Renal pelvis (tissue), 4 donors: ENCODE measurements around the gene STUM. TPM values are rescaled to one million over a fixed set of nuclear protein-coding genes. Genes with fewer than 3 reads are reported as not detected.
"Not testable (repeated sequence)": the region's sequence is repeated elsewhere in the genome, so short reads cannot be mapped to it uniquely, and the experiment has no call there.

Experiments used
- DNase-seq: peaks from one replicate; pipeline ENCODE4 v3.0.0-alpha.2; 2013
- polyA plus RNA-seq, 3 donors: library from polyadenylated mRNA; unstranded; fragments of 120-200 nt; gene quantifications; one replicate each; pipeline ENCODE4 v1.2.1, GENCODE V29; 2013; ENCODE audit not compliant: insufficient read length in 3 of 3

The STUM gene
- polyA plus RNA-seq, 3 donors, result 1.7 to 2.3 (median 1.8) TPM

DNA sequence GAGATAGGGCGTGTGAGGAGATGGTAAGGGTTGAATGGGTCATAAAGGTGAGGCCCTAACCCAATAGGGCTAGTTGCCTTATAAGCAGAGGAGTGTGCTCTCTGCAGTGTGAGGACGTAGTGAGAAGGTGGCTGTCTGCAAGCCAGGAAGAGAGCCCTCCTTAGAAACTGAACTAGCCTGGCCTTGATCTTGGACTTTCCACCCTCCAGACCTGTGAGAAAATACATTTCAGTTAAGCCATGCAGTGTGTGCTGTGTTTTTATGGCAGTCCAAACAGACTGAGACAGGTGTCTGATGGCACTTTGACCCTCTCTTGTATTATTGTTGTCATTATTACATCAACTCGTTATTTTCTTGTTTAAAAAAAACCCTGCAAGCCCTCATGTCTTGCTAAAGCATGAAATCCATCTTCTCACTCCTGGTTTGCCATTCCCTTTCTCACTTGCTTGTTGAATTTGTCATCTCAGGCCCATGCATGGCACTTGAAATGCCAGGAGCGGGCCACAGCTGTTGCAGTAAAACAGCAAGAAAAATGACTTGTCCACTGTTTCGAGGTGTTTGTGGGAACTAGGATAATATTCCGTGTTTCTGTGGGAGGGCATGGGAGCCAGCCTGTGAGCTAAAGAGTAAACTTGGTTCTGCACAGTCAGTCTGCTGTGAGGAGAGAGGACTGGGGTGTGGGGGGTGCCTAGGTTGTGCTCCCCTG lies 78.6 kb downstream of the STUM start:
- no peak for DNase-seq

DNA sequence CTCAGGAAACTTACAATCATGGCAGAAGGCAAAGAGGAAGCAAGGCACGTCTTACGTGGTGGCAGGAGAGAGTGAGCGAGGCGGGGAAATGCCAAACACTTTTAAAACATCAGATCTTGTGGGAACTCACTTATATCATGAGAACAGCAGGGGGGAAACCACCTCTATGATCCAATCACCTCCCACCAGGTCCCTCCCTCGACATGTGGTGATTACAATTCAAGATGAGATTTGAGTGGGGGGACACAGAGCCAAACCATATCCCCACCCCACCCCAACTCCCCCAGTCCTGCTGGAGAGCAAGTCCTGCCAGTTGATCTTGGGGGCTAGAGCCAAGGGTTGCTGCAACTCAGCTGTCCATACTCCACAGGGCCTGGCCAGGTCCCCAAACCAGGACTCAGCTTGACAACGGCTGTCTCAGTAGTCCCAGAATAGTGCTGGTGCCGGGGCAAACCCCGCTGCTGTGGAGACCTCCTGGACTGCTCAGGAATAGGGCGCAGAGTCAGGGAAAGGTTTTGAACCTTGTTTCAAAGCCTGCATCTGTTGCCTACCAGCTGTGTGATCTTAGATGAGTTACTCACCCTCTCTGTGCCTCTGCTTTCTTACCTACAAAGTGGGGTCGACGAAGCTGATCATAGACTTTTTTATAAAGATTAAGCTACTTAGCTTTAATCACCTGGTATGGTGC lies 79.5 kb downstream of the STUM start:
- no peak for DNase-seq

DNA sequence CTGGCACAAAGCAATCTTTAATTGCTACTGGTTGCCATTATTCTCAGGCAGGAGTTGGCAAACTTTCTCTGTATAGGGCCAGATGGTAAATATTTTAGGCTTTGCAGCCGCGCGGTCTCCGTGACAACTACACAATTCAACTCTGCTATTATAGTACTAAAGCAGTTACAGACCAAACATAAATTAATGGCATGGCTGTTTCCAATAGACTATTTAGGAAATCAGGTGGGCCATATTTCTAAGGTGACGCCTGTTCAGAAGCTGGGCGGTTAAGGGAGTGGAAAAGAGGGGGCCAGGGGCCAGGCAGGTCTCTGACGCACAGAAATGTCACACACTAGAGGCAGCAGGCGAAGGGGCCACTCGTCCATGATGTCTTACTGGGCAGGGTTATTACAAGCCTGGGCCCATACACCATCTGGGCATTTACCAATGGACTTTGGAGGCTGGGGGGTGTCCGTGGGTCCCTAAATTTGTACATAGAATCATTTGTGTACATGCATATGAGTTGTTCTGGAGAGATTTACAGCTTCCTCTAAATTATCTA lies 80.1 kb downstream of the STUM start:
- DNase-seq, result no peak

DNA sequence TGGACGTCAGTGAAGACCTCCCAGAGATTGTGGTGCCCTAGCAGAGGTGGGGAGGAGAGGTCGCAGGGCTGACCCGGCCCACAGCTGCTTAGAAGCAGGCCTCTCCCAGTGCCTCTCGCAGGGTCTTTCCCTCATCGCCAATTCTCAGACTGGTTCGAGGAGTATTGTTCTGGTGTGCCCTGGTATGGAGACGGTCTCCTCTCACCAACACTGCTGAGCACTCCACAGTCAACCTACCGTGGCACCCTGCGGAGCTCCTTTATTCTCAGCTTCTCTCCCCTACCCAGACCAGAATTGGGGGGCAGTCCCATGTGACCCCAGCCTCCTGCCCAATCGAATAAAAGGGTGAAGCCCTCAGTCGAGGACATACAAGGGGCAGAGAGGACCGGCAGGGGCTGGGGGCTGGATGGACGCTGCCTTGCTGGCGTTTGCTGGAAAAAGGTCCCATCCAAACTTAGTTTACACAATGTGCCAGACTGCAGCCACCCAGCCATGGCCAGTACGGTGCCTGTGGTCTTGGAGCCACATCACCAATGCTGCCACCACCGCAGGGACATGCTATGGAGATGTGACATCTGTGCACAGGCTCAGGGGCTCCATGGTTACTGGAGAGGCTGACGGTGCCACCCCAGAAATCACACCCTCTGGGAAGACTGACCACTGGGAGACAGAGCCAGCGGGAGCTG lies 80.8 kb downstream of the STUM start:
- no peak for DNase-seq

DNA sequence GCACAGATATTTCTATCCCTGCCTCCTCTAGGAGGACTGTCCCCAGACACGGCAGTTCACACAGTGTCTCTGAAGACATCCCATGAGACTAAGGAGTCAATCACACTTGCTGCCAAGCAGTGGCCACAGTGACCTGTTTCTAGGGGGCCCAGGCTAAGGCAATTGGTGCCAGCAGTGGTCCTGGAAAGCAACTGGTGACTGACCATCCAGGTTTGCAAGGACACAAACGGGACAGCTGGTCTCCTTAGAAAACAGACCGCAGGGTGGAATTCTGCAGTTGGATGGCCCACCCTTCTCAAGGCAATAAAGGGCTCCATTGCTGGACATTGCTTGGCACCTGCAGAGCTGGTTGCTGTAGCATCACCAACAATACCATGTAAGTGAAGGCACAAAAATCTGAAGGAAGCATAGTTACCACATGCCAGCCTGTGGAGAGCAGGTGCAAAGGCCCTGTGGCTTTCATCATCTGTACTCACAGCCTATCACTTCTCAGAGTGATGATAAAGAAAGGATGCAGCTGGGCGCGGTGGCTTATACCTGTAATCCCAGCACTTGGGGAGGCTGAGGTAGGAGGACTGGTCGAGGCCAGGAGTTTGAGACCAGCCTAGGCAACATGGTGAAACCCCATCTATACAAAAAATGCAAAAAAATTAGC lies 81.5 kb downstream of the STUM start:
- DNase-seq, result no peak

DNA sequence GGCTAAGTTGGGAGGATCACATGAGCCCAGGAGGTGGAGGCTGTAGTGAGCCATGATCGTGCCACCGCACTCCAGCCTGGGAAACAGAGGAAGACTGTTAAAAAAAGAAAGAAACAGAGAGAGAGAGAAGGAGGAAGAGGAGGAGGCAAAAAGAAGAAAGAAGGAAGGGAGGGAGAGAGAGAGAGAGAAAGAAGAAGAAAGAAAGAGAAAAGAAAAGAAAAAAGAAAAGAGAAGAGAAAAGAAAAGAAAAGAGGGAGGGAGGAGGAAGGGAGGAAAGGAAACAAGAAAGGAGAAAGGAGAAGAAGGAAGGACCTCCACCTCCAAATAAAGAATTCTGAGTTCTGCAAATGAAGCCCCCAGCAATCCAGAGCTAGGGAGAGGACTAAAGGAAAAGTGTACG lies 82.0 kb downstream of the STUM start:
- no peak for DNase-seq

DNA sequence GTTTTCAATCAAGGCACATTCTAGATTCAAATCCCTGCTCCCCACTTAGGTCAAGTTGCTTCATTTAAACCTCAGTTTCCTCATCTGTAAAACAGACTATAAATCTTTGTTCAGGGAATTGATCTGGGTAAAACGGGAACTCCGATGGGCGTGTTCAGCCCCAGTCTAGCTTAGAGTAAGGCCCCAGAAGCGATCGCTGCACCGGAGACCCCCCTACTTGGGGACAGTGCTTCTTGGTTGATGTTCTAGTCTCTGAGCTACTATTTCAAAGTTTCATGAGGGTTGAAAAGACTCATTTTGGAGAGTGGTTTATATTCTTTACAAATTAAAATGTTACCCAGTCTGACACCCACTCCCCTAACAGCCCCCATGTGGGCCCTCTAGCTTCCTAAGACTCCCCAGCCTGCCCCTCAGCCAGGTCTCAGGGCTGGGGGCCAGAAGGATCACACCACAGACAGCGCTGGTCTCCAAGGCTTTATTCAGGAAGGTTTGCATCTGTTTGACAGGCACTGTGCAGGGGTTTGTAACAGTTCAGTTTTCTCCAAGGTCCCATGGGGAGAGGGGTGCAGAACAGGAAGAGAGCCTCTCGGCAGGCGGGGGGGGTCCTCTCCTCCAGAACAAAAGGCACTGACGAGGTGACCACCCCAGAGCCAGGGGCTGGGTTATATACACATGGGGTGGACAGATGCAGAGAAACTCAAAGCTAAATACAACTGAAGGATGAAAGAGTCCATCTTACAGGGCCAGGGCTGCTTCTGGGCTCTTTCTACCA lies 82.9 kb downstream of the STUM start:
- DNase-seq, result no peak

DNA sequence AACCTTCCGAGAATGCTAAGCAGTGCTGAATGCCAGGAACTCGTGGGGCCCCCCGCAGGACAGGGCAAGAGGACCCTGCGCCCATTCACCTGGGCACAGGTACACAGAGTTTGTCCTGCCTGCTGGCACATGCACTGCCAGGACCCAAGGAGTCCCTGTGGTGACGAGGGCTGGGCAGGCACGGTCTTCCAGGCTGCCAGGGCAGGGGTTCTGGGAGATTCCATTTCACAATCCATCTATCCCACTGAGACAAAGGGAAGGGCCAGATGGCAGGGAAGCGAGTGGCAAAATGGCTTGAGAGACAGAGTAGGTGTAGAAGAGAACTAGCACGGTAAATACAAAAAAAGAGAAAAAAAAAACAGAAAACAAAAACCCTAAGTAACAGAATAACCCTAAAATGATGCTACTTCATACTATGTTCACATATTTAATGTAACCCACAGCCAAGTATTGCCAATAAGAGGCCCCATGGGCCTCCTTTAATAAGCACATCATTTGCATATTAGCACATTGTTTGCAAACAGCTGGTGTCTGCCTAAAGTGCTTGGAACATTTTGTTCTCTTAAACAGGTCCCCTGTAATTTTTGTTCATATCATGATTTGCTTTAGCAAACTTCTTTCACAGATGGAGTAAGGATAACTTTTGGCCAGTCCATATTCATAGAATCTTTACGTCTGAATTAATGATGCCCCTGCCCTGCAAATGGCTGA lies 83.8 kb downstream of the STUM start:
- DNase-seq, result no peak

DNA sequence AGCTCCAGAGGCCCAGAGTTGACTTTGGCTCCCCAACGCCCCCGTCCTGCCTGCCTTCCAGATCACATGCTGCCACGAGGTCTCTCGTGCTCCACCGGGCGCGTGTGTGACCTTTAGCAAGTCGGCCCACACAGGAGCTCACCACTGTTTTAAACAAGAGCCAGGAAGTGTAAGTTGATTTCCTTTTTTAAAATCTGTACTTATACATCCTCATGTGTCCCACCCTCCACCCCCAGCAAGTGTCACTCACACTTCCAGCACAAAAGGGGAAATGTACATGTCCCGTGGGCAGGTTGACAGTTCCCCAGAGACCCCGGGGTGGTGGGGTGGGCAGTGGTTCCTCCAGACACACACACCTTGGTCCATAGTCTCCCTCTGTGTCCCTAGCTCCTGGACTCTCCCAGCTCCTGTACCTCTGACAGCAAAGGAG lies 84.4 kb downstream of the STUM start:
- no peak for DNase-seq

DNA sequence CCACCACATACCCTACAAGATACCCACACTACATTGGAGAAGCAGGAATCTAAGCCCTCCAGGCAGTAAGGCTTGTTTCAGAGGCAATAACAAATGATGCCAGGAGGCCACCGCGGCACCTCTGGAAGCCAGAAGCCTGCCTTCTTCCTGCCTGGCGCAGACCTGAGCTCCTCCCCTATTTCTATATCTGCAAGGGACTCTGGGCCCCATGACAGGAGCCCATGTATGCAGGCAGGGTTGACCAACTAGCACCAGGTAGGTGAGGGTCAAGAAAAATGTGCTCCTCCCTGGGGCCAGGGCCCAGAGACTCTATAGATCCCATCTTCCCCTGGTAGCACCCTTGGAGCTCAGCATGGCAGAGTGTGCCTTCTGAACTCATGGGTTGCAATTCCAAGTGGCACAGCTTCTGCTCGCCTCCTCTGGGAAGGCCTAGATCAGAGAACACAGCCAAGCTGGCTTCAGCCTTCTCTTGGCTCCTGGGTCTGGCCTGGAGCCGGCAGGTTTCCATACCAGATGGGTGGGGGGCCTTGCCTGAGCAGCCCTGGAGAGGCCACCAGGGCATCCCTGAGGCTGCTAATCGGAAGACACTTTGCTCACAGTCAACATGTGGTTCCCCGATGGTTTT lies 85.1 kb downstream of the STUM start:
- DNase-seq, result no peak

DNA sequence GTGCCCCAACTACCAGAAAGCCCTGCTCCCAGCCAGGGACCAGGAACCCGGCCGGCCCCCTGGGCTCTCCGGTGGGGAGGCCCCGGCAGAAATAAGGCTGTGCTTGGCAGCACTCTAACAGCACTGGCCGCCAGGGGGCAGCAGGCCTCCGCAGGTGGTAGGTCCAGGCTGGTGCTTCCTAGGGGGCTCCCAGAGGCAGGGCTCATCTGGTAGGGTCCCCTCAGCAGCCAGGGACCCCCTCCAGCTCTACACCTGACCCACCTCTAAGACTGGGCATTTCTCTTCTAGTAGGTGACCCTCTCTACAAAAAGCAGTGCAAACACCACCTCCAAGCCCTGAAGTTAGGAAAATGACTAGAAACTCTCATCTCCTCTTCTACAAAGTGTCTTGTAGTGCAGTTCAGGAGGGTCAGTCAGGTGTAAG lies 85.6 kb downstream of the STUM start:
- DNase-seq, result no peak

DNA sequence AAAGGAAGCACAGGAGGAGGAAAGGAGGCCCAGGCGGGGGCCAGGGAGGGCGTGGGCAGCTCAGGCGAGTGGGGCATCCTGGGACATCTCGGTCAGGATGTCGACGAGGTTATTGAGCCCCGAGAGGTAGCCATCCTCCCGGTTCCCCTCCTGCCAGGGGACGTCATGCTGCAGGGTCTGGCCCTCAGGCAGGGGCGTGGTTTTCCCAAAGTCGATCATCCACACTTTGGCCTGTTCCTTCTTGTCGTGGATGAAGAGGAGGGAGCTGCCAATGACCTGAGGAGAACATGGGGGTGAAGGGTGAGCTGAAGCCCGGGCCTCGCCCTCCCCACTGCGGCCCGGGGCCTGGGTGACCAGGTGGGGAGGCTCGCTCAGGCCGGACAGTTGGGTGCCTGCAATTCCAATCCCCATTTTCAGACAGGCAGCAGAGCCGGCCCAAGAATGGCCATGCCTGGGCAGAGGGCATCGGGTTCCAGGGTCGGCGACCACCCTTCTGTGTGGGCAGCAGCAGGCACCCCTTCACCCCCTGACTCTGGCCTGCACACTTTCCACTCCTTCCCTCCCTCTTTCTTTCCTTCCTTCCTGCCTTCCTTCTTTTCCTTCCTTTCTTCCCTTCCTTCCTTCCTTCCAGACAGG lies 86.2 kb downstream of the STUM start:
- no peak for DNase-seq

DNA sequence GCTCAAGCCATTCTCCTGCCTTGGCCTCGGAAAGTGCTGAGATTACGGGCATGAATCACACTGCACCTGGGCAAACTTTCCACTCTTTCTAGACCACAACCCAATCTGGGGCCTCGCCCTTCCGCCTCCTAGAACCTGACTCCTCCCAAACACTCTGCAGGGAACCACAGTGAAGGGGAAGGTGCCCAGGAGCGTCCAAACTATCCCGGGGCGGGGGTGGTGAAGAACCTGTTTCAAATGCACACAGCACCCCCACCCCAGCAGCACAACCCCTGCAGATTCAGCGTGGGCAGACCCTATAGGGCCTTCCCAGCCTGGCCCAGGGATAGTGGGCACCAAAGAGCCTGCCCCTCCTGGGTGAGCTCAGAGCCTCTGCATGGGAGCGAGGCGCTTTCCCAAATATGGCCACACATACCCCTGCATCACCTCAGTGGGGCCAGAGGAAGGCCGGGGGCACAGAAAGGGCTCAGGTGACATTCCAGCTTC lies 86.9 kb downstream of the STUM start:
- DNase-seq, result no peak

DNA sequence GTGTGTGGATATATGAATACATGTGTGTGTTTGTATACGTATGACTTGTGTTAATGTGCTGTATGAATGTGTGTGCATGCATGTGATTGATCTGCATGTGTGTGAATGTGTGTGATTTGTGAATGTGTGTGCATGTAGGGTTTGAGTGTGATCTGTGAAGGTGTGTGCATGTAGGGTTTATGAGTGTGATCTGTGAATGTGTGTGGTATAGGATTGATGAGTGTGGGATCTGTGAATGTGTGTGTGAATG lies 88.2 kb downstream of the STUM start:
- no peak for DNase-seq

DNA sequence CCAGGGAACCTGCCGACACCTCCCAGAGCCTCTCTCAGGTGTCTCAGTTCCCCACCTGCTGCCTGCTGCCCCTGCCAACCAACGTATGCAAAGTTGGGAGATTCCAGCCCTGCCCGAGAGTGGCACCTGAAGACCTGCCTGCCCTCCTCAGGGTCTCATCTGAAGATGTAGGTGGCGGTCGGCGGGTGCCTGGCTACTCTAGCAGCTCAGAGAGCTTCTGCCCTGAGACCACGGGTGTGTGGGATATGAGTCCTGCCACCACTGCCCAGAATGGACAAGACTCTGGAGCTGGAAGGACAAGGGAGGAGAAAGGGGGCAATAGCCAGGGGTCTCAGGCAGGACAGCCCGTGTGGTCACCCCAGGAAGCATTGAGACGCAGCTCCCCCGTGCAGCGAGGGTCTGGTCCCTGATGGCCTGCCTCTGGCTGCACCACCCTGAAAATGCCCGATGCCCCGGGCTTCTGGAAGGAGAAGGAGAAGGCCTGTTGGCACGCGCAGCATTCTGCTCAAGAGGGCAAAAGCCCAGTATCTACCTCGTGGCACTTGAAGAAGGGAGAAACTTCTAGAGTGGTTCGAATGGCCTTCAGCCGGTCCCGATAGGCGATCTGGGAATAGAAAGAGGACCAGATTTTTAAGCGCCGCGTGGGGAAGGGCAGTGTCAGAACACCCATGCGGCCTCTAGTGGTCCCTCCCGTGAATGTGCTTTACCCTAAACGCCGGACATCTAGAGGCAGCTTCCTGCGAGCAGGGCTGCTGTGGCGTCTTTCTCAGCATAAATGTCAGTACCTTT lies 88.8 kb downstream of the STUM start:
- no peak for DNase-seq

DNA sequence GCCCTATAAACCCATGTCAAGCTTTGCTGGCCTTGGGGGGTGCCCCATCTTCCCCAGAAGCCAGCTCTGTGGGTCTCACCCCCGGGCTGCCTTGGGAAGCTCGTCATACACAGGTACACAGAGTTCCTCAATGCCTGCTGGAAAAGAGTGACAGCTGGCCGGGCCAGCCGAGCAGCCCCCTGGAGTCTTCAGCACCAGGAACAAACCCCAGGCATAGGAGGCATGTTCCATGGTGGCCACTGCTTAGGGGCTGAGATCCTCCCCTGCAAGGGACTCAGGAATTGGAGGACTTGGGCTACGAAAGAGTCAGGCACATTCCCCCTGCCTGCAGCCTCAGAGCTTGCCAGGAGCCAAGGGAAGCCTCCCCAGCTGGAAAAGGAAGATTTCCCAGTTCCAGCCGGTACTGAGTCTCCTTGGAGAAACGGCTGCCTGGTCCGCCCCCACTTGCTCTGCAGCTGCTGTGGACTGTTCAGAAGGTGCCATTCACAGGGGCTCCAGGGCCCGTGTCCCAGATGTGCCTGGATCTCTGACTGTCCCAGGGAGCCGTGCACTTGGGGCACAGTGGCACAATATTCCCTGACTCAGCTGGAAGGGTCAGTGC lies 89.5 kb downstream of the STUM start:
- no peak for DNase-seq

DNA sequence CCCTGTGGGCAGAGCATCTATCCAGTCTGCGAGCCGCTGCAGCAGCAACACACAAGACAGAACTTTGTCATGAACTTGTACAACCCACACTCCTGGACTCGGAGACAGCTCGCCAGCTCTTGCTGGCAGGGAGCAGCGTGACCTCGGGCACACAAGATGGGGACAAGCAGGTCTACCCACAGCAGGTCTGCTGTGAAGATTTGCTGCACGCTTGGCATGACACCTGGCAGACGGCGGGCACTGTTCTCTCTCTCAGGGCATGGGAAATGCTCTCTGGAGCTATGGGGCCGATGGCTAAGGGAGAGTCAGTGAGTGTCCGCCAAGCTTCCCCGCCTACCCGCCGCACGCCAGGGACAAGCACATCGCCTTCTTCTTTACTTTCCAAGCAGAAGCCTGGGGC lies 90.0 kb downstream of the STUM start:
- no peak for DNase-seq

DNA sequence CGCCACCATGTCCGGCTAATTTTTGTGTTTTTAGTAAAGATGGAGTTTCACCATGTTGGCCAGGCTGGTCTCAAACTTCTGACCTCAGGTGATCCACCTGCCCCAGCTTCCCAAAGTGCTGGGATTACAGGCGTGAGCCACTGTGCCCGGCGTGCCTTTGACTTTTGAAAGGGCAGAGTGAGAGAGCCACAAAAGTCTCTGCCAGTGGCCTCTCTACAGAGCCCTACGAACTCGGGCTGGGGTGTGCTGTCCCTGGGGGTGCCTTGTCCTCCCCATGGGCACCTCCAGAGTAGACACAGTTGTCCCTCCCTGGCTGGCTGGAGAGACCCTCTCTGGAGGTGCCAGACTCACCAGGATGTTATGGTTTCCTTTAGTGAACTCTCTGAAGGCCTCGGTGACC lies 90.6 kb downstream of the STUM start:
- DNase-seq, result not testable (repeated sequence)

DNA sequence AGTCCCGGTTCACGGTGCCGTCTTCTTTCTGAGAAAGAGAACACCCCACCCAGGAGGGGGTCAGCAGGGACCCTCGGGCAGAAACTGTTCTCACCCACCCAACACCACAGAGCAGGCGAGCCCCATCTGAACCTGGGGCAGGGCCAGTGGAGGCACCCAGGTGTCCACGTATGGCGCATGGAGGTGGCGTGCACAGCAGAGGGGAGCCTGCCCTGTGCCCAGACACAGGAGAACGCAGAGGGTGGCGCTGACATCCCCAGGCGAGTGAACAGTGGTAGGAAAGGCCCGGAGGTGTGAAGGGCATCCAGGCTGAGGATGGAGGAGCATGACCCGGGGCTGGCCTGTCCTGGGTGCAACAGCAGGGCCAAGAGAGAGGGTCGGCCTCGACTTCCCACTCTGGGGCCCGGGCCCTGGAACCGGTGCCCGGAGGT lies 91.1 kb downstream of the STUM start:
- no peak for DNase-seq
